ENCODE data around the gene NAGPA. TPM values are rescaled to one million over a fixed set of nuclear protein-coding genes. Genes with fewer than 3 reads are reported as not detected.

Gene NAGPA
- total and polyA plus RNA-seq, 10 of the 15 experiments (the other 5 are each of a cell fraction or from before 2014, with no cell fraction given): 0.03 to 11.6 (median 6.6) TPM

DNA sequence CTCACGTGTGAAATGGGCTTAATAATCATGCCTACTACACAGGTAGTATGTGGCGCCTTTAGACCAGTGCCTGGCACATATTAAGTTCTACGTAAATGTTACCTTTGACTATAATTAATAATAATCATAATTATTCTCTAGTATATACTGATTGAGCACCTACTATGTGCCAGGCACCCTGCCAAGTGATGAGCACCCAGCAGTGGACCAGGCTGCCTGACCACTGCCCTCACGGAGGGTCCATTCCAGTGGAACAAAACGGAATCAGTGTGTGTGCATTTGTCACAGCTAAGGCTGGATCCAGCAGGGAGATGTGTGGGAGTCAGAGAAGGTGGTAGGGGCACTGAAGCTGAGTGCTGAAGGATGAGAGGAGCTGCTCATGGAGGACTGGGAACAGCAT is 45.1 kb downstream of the NAGPA start:
- Histone ChIP-seq H3K4me2 (ENCODE audit: control insufficient read depth, insufficient read depth) (no peak overlapping the region), H3K9ac (ENCODE audit: control insufficient read depth, insufficient read depth, low read length) (no peak overlapping the region), H3K27ac (ENCODE audit: control insufficient read depth, insufficient read depth) (no peak overlapping the region), H3K79me2 (ENCODE audit: control insufficient read depth, insufficient read depth, low read length) (no peaks in the 10 kb centered on the region), H3K4me3 (no peak overlapping the region), H3K4me1 (ENCODE audit: control insufficient read depth, insufficient read depth, low read length) (no peaks in the 10 kb centered on the region), H3K27me3 (replicated peaks in 1 of 2; ENCODE audit: control insufficient read depth in 2 of 2, insufficient read depth in 2 of 2, low read length in 1 of 2) (peaks cover 0 to 2% of the 10 kb centered on the region in 2 experiments; a peak in 2 of 4 replicates), H2AFZ (ENCODE audit: control insufficient read depth, low read depth, low read length) (no peak overlapping the region), H3K9me3 (replicated peaks; ENCODE audit: control insufficient read depth, insufficient read depth, low read length) (no peaks in the 10 kb centered on the region; the same call in 2 of the 3 replicates), H4K20me1 (ENCODE audit: control insufficient read depth, insufficient read depth) (no peaks in the 10 kb centered on the region), H3K36me3 (ENCODE audit: control insufficient read depth in 2 of 2, insufficient read depth in 2 of 2, low read length in 1 of 2) (no peaks in the 10 kb centered on the region)
- no TSS peak for BruUV-seq (replicated peaks)
- 55% methylated on average over 5 of the region's 5 CpGs for WGBS (ENCODE audit: insufficient coverage, insufficient replicate concordance, low lambda C conversion rate, missing lambda C conversion rate)
- in situ Hi-C loops (cut with MboI) (no loop called here), intact Hi-C loops (cut with micrococcal nuclease; ENCODE audit: unreplicated experiment) (no loop called here)
- RAD21 ChIA-PET (ENCODE audit: unreplicated experiment): no interaction called here
- no peak for FAIRE-seq
- SMC1A ChIA-PET (ENCODE audit: uncharacterized antibody, unreplicated experiment): no interaction called here
- CTCF ChIA-PET: no interaction called here
- no peak for DNase-seq (ENCODE audit: low read depth, low spot score)
- POLR2A ChIA-PET: no interaction called here
- no peak for ATAC-seq
- TF ChIP-seq PAX5 (IDR thresholded peaks at IDR 0.05; ENCODE audit: borderline replicate concordance, low read depth, low read length) (no peak), ZNF274 (IDR thresholded peaks at IDR 0.05; ENCODE audit: insufficient read depth, insufficient read length) (no peak), MEF2A (IDR thresholded peaks at IDR 0.05; ENCODE audit: insufficient read depth, low read depth, low read length) (no peak), BCL11A (IDR thresholded peaks at IDR 0.05; ENCODE audit: low read depth, low read length) (no peak), USF2 (IDR thresholded peaks at IDR 0.05; ENCODE audit: borderline replicate concordance, low read depth, low read length) (no peak), SREBF1 (IDR thresholded peaks at IDR 0.05; ENCODE audit: low read length) (no peak), ATF2 (IDR thresholded peaks at IDR 0.05; ENCODE audit: low read length) (no peak), ZBTB11 (CRISPR knock-in tag; IDR thresholded peaks at IDR 0.05) (no peak), MAX (IDR thresholded peaks at IDR 0.05; ENCODE audit: low read depth, low read length) (no peak), JUND (IDR thresholded peaks at IDR 0.05; ENCODE audit: low read depth, low read length) (no peak), CREB1 (IDR thresholded peaks at IDR 0.05; ENCODE audit: low read depth) (no peak), DPF2 (IDR thresholded peaks at IDR 0.05) (no peak), EED (IDR thresholded peaks at IDR 0.05; ENCODE audit: low read depth) (no peak), STAT1 (conservative IDR thresholded peaks at IDR 0.05) (no peak)
- TF ChIP-seq, protein P1, sequence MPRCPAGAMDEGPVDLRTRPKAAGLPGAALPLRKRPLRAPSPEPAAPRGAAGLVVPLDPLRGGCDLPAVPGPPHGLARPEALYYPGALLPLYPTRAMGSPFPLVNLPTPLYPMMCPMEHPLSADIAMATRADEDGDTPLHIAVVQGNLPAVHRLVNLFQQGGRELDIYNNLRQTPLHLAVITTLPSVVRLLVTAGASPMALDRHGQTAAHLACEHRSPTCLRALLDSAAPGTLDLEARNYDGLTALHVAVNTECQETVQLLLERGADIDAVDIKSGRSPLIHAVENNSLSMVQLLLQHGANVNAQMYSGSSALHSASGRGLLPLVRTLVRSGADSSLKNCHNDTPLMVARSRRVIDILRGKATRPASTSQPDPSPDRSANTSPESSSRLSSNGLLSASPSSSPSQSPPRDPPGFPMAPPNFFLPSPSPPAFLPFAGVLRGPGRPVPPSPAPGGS (IDR thresholded peaks at IDR 0.05; ENCODE audit: borderline replicate concordance, insufficient read depth, low read depth, low read length, poor library complexity, severe bottlenecking): no peak
- TF ChIP-seq, protein P2, sequence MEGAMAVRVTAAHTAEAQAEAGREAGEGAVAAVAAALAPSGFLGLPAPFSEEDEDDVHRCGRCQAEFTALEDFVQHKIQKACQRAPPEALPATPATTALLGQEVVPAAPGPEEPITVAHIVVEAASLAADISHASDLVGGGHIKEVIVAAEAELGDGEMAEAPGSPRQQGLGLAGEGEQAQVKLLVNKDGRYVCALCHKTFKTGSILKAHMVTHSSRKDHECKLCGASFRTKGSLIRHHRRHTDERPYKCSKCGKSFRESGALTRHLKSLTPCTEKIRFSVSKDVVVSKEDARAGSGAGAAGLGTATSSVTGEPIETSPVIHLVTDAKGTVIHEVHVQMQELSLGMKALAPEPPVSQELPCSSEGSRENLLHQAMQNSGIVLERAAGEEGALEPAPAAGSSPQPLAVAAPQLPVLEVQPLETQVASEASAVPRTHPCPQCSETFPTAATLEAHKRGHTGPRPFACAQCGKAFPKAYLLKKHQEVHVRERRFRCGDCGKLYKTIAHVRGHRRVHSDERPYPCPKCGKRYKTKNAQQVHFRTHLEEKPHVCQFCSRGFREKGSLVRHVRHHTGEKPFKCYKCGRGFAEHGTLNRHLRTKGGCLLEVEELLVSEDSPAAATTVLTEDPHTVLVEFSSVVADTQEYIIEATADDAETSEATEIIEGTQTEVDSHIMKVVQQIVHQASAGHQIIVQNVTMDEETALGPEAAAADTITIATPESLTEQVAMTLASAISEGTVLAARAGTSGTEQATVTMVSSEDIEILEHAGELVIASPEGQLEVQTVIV (IDR thresholded peaks at IDR 0.05; ENCODE audit: borderline replicate concordance, partially characterized antibody): no peak

Measured in GM12878 (cell line).